Measurements from ENCODE around the gene POU6F2. TPM values are rescaled to one million over a fixed set of nuclear protein-coding genes. Genes with fewer than 3 reads are reported as not detected.

POU6F2 gene
- total and polyA plus RNA-seq, 2 donors (not counting 1 experiment from before 2014, with no cell fraction given), result 0.47 TPM; not detected in 1

GRCh38 chr7:39332142-39332541, 354.4 kb downstream of the POU6F2 start:
- H3K27me3 Mint-ChIP-seq, result no peaks in the 10 kb centered on the region
- Histone ChIP-seq H3K9ac (ENCODE audit: low read length) (no peak overlapping the region), H2AFZ (ENCODE audit: insufficient read depth, low read depth, low read length, poor library complexity, severe bottlenecking) (no peak overlapping the region), H3K36me3 (replicated peaks in 1 of 2; ENCODE audit: control extremely low read depth in 1 of 2, control insufficient read depth in 1 of 2, extremely low read depth in 1 of 2, insufficient read depth in 2 of 2, low read length in 1 of 2) (no peaks in the 10 kb centered on the region), H3K27me3 (replicated peaks in 1 of 4; ENCODE audit: control extremely low read depth in 1 of 4, control insufficient read depth in 3 of 4, insufficient read depth in 4 of 4, low read length in 3 of 4) (no peaks in the 10 kb centered on the region), H3K4me2 (replicated peaks; ENCODE audit: low read depth, low read length, poor library complexity, severe bottlenecking) (no peak overlapping the region), H3K4me3 (ENCODE audit: control extremely low read depth in 1 of 5, extremely low read depth in 1 of 5, insufficient read depth in 1 of 5, low read depth in 2 of 5, low read length in 4 of 5) (no peak overlapping the region), H4K20me1 (ENCODE audit: control insufficient read depth, insufficient read depth, low read length, poor library complexity, severe bottlenecking) (no peaks in the 10 kb centered on the region), H3K27ac (ENCODE audit: low read length in 2 of 2) (no peak overlapping the region), H3K9me3 (ENCODE audit: control extremely low read depth in 1 of 3, control insufficient read depth in 2 of 3, insufficient read depth in 1 of 3, low read length in 2 of 3) (no peaks in the 10 kb centered on the region), H3K79me2 (ENCODE audit: control insufficient read depth, insufficient read depth, low read length) (no peaks in the 10 kb centered on the region), H3K4me1 (ENCODE audit: control insufficient read depth in 2 of 2, insufficient read depth in 2 of 2, low read length in 2 of 2) (no peaks in the 10 kb centered on the region)
- ChIA-PET CTCF (no interaction called here), POLR2A (no interaction called here)
- no peak overlapping the region for H3K4me3 Mint-ChIP-seq
- intact Hi-C loops (cut with micrococcal nuclease), result no loop called here
- 83% methylated on average over 1 of the region's 2 CpGs for WGBS (ENCODE audit: insufficient coverage)
- ATAC-seq (ENCODE audit: low read depth) (no peak), DNase-seq (no peak)
- no peaks in the 10 kb centered on the region for H3K4me1 Mint-ChIP-seq
- no peak overlapping the region for H3K27ac Mint-ChIP-seq
- no peak for TF ChIP-seq EZH2 (IDR thresholded peaks at IDR 0.05; ENCODE audit: borderline replicate concordance, insufficient read depth, low read depth, low read length, poor library complexity, severe bottlenecking)
- TF ChIP-seq CTCF (IDR thresholded peaks at IDR 0.05), result no peak
- H3K9me3 Mint-ChIP-seq (ENCODE audit: insufficient read depth), result no peaks in the 10 kb centered on the region

GRCh38 chr7:39333701-39334100, 356.0 kb downstream of the POU6F2 start:
- Histone ChIP-seq H3K4me1 (ENCODE audit: control insufficient read depth in 2 of 2, insufficient read depth in 2 of 2, low read length in 2 of 2) (no peaks in the 10 kb centered on the region), H3K27me3 (replicated peaks in 1 of 4; ENCODE audit: control extremely low read depth in 1 of 4, control insufficient read depth in 3 of 4, insufficient read depth in 4 of 4, low read length in 3 of 4) (no peaks in the 10 kb centered on the region), H4K20me1 (ENCODE audit: control insufficient read depth, insufficient read depth, low read length, poor library complexity, severe bottlenecking) (no peaks in the 10 kb centered on the region), H3K36me3 (replicated peaks in 1 of 2; ENCODE audit: control extremely low read depth in 1 of 2, control insufficient read depth in 1 of 2, extremely low read depth in 1 of 2, insufficient read depth in 2 of 2, low read length in 1 of 2) (no peaks in the 10 kb centered on the region), H3K9me3 (ENCODE audit: control extremely low read depth in 1 of 3, control insufficient read depth in 2 of 3, insufficient read depth in 1 of 3, low read length in 2 of 3) (no peaks in the 10 kb centered on the region), H3K27ac (ENCODE audit: low read length in 2 of 2) (no peak overlapping the region), H3K4me3 (ENCODE audit: control extremely low read depth in 1 of 5, extremely low read depth in 1 of 5, insufficient read depth in 1 of 5, low read depth in 2 of 5, low read length in 4 of 5) (no peak overlapping the region), H3K4me2 (replicated peaks; ENCODE audit: low read depth, low read length, poor library complexity, severe bottlenecking) (no peak overlapping the region), H3K9ac (ENCODE audit: low read length) (no peak overlapping the region), H3K79me2 (ENCODE audit: control insufficient read depth, insufficient read depth, low read length) (no peaks in the 10 kb centered on the region), H2AFZ (ENCODE audit: insufficient read depth, low read depth, low read length, poor library complexity, severe bottlenecking) (no peak overlapping the region)
- no peaks in the 10 kb centered on the region for H3K4me1 Mint-ChIP-seq
- no peak overlapping the region for H3K27ac Mint-ChIP-seq
- POLR2A ChIA-PET, result no interaction called here
- DNase-seq, result no peak
- H3K4me3 Mint-ChIP-seq, result no peak overlapping the region
- no peak for TF ChIP-seq CTCF (IDR thresholded peaks at IDR 0.05)
- TF ChIP-seq EZH2 (IDR thresholded peaks at IDR 0.05; ENCODE audit: borderline replicate concordance, insufficient read depth, low read depth, low read length, poor library complexity, severe bottlenecking), result no peak
- intact Hi-C loops (cut with micrococcal nuclease), result no loop called here
- no peaks in the 10 kb centered on the region for H3K27me3 Mint-ChIP-seq
- ATAC-seq (ENCODE audit: low read depth), result no peak
- no peaks in the 10 kb centered on the region for H3K9me3 Mint-ChIP-seq (ENCODE audit: insufficient read depth)
- CTCF ChIA-PET, result no interaction called here
- no CpG with 5 or more reads among the region's 1 CpG for WGBS (ENCODE audit: insufficient coverage)
